HG03565 (cell line): ENCODE data around the gene TTBK2.
A peak's percentile ranks its signal among the peaks of the same experiment; 100 is the strongest.
"Not testable (repeated sequence)": the region's sequence is repeated elsewhere in the genome, so short reads cannot be mapped to it uniquely, and the experiment has no call there.

Experiments
- ATAC-seq: cut with Tn5 transposase; IDR thresholded peaks from one replicate; pipeline ENCODE4 v1.9.1; 2021; ENCODE audit warnings: mild to moderate bottlenecking, moderate library complexity; ENCODE audit not compliant: unreplicated experiment

Gene TTBK2

DNA sequence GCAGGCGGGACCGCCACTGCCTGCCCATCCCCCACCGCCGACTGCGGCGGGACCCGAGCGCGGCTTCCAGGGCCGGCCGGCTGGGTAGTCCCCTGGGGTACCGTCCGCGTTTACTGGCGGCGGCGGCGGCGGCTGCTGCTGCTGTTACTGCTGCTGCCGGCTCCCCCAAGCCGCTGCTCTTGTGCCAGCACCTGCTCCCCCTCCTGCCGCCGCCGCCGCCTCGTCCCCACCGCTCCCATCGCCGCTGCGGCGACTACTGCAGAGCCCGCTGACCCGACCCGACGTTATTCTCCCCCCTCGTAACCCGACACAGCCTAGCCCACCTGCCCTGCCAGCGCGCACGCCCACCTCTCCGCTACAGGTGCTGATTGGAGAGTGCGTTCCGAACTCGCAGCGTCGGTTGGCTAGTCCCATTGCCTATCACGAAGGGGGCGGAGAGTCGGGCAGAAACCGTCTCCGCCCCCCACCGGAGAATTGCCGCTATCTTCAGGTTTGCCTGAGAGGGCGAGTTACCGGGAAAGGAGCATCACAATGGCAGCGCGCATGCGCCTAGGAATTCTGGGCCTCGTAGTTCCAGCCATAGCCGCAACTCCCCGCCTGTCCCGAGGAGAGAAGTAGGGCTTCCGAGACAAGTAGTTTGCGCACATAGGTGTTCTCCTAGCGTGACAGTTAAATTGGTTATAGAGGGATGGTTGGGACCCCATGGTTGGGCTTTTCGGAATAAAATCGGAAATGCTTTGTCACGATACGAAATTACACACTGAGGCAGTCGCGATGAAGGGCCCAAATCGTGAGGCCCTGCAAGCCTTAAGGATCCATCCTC lies at the start of gene TTBK2:
TTBK2 (minus strand) TSS at position 260 of the 823 bp plus-strand sequence. CDS start 42,161 bp downstream, outside the sequence.
- peak; percentile 82 for ATAC-seq

GRCh38 chr15:42964476-42964875 lies 43.9 kb upstream of the TTBK2 start:
- no peak for ATAC-seq

DNA sequence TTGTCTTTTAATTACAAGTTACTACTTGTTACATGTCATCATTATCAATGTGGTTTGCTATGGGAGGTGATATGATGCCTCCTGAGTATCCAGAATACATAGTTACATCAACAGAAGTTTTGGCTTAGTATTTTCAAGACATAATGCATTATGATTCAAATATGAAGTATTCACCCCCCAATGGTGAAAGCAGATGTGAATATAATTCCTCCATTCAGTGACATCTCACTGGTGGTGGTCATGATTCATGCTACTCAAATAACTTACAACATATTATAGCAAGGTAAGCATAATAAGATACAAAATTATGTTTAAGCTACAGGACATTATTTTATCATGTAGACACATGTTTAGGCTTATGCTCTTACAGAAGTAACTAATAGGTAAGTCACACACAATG lies 34.9 kb upstream of the TTBK2 start:
- no peak for ATAC-seq

DNA sequence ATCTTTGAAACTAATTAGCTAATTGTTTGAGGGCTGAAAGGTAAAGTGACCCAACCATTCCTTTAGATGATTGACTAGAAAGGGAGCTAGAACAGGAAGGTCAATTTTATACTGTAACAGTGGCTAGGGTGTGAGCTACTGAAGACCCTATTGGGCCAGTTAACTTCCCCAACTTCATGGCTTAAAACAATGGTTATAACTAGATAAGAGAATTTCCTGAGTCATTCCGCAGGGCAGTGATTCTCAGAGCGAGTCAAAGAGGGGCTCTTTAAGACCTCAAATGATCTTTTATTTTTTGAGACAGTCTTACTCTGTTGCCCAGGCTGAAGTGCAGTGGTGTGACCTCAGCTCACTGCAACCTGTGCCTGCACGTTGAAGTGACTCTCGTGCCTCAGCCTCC lies 33.7 kb upstream of the TTBK2 start:
- ATAC-seq, result no peak

DNA sequence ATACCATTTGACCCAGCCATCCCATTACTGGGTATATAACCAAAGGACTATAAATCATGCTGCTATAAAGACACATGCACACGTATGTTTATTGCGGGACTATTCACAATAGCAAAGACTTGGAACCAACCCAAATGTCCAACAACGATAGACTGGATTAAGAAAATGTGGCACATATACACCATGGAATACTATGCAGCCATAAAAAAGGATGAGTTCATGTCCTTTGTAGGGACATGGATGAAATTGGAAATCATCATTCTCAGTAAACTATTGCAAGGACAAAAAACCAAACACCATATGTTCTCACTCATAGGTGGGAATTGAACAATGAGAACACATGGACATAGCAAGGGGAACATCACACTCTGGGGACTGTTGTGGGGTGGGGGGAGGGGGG lies 28.3 kb upstream of the TTBK2 start:
- not testable (repeated sequence) for ATAC-seq

- ATAC-seq, result no peak
These were observed 19.9 kb upstream of the TTBK2 start for GRCh38 chr15:42940527-42940926.

- ATAC-seq, result no peak
These were observed 19.3 kb upstream of the TTBK2 start for GRCh38 chr15:42939841-42940240.

DNA sequence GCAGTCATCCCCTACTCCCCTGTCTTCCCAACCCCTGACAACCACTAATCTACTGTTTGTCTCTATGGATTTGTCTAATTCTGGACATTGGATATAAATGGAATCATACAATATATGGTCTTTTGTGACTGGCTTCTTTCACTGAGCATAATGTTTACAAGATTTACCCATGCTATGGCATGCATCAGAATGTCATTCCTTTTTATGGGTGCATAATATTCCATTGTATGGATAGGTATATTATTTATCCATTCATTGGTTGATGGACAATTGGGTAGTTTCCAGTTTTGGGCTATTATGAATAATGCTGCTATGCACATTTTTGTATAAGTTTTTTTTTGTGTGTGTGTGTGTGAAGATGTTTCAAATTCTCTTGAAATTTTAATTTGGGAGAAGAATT lies 16.6 kb upstream of the TTBK2 start:
- ATAC-seq, result no peak

DNA sequence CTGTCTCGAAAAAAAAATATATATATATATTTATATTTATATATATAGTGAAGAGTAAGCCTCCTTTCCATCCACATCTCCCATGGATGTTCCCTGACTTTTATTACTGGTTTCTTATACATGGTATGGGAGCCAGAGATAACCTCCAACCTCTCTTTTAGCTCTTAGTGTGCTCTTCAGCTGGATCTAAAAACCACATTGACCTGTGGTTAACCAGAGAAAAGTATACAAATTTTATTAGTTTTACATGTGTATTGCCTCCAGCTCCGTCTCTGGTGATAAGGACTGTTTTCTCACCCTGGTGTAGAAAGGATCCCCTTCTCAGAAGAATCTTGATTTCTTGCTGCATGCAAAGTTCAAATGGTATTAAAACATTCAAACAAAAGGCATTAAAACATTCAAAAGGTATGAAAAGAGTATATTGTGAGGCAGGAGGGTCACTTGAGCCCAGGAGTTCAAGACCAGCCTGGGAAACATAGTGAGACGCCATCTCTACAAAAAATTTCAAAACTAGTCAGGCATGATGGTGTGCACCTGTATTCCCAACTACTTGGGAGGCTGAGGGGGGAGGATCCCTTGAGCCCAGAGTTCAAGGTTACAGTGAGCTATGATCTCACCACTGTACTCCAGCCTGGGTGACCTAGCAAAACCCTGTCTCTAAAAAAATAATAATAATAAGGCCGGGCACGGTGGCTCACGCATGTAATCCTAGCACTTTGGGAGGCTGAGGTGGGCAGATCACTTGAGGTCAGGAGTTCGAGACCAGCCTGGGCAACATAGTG lies 13.5 kb upstream of the TTBK2 start:
- ATAC-seq, result no peak

- no peak for ATAC-seq
These were observed 12.4 kb upstream of the TTBK2 start for GRCh38 chr15:42932833-42933515.

GRCh38 chr15:42931702-42932486 lies 11.3 kb upstream of the TTBK2 start:
- no peak for ATAC-seq

GRCh38 chr15:42929306-42929848 lies 8.8 kb upstream of the TTBK2 start:
- no peak for ATAC-seq

GRCh38 chr15:42921342-42921731 lies 759 bp upstream of the TTBK2 start:
- ATAC-seq, result no peak

DNA sequence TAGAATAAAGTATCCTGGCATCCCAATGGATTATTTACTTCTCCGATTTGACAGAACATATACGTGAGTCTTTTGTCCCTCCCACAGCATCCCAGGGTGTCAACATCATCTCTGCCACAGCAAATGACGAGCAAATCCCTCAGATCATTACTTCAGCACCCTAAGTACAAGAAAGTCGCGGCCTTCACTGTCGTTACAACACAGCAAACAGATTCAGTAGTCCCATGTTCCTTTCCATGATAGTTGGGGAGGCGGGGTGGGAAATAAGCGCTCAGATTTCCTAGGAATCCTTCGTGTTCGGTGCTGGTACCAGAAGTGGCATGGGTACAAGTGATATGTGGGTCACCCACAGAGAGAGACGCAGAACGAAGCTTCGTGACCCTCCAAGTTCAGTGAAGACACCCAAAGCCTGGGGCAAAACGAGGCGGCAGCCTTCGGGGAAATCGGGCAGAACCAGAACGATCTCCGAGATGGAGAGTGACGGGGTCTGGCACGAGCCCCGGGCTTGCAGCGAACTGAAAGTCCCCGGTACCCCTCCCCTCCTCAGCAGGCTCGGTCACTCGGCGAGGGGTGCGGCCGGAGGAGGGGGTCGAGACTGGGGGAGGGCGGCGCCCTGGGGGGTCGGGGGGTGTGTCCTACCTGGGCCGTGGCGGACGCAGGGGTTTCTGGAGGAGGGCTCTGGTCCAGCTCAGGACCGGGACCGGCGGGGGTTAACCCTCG lies 619 bp downstream of the TTBK2 start:
- peak; percentile 16 for ATAC-seq

- ATAC-seq, result no peak
These were observed 1.3 kb downstream of the TTBK2 start for GRCh38 chr15:42919308-42919707.

DNA sequence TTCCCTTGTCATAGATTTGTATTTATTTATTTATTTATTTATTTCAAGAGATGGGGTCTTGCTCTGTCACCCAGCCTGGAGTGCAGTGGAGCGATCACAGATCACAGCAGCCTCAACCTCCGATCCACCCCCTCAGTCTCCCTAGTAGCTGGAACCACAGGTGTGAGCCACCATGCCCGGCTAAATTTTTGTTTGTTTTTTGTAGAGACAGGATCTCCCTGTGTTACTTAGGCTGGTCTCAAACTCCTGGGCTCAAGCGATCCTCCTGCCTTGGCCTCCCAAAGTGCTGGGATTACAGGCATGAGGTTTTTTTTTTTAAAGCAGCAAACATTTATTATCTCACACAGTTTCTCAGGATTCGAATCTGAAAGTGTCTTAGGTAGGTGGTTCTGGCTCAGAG lies 2.5 kb downstream of the TTBK2 start:
- ATAC-seq, result no peak

DNA sequence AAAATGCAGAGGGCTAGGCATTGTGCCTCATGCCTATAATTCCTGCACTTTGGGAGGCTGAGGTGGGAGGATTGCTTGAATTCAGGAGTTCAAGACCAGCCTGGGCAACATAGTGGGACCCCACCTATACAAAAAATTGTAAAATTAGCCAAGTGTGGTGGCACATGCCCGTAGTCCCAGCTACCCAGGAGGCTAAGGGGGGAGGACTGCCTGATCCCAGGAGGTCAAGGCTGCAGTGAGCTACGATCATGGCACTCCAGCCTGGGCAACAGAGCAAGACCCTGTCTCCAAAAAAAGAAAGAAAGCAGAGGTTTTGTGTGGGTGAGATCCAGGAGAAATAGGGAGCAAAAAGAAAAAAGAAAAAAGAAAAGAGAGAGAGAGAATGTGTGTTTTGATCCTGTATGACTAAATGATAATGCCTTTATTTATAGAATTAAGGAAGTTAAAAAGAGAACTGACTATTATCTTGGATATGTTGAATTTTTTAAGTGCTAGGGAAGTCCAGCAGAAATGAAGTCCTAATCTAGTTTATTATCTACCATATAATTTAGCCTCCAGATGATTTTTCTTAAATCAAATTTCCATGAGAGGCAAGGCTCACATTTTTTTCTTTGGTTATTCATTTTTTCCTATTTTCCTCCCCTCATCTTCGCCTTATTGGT lies 4.8 kb downstream of the TTBK2 start:
- ATAC-seq, result no peak

GRCh38 chr15:42914728-42915497 lies 5.7 kb downstream of the TTBK2 start:
- ATAC-seq, result no peak
